Measurements from ENCODE around the gene LPCAT2. TPM values are rescaled to one million over a fixed set of nuclear protein-coding genes. Genes with fewer than 3 reads are reported as not detected.

The LPCAT2 gene
- total RNA-seq, 2 donors from 2014 or later = 3.3 to 9.1 TPM

DNA sequence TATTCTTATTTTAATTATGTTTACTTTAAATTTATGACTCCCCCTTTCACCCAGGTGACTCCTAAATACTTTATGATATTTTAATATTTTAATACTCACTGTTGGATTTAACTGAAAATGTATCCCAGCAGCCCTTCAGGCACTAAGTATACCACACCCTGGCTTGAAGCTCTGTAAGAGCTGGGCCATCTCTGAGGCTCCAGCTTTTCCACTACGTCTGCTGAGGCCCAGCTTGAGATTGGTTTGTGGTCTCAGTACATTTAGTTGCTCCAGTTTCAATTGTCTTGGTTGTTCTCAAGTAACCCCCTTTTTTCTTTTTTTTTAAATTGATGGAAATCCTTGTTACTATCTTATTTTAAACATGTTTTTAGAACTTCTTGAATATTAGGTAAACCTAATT lies 30.6 kb downstream of the LPCAT2 start:
- 42 to 44% methylated on average over 1 of the region's 1 CpG for WGBS, 2 donors
- Histone ChIP-seq H3K4me1 (no peaks in the 10 kb centered on the region), H3K27me3 (no peaks in the 10 kb centered on the region), H3K27ac (peak overlapping the region in 1 of 4 donors; percentile 40), H3K4me3 (no peak overlapping the region), H3K9me3 (no peaks in the 10 kb centered on the region), H3K36me3 (replicated peaks in 1 of 2; ENCODE audit: insufficient read depth in 1 of 2, low read depth in 2 of 2) (no peaks in the 10 kb centered on the region)
- ATAC-seq = no peak
- no peak for DNase-seq
- intact Hi-C loops (cut with DNase I) = no loop called here
- TF ChIP-seq, protein P1, sequence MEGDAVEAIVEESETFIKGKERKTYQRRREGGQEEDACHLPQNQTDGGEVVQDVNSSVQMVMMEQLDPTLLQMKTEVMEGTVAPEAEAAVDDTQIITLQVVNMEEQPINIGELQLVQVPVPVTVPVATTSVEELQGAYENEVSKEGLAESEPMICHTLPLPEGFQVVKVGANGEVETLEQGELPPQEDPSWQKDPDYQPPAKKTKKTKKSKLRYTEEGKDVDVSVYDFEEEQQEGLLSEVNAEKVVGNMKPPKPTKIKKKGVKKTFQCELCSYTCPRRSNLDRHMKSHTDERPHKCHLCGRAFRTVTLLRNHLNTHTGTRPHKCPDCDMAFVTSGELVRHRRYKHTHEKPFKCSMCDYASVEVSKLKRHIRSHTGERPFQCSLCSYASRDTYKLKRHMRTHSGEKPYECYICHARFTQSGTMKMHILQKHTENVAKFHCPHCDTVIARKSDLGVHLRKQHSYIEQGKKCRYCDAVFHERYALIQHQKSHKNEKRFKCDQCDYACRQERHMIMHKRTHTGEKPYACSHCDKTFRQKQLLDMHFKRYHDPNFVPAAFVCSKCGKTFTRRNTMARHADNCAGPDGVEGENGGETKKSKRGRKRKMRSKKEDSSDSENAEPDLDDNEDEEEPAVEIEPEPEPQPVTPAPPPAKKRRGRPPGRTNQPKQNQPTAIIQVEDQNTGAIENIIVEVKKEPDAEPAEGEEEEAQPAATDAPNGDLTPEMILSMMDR (IDR thresholded peaks at IDR 0.05) = no peak
- no peak for TF ChIP-seq POLR2A (IDR thresholded peaks at IDR 0.05)

DNA sequence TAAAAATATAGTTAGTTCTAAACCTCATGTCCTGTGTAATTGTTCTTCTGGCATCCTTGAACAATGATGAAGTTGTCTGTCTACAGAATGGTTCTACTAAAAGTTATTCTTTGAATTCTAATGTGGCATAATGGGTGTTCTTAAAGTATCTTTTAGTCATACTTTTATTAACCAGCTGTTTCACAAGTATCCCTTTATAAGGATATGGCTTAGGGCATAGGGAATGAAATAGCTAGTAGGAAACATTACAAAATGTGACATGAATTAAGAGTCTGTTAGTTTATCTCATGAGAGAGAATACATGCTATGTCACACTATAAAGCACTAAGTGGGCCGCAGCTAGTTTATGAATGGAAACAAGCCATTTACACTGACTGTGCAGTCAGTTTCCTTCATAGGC lies 31.3 kb downstream of the LPCAT2 start:
- intact Hi-C loops (cut with DNase I) = no loop called here
- H3K27me3 ChIP-seq = no peaks in the 10 kb centered on the region
- DNase-seq (no peak), ATAC-seq (no peak)
- H3K4me3 ChIP-seq = no peak overlapping the region
- TF ChIP-seq, protein P1 (IDR thresholded peaks at IDR 0.05) = no peak
- no peak for TF ChIP-seq POLR2A (IDR thresholded peaks at IDR 0.05)
- no peaks in the 10 kb centered on the region for H3K9me3 ChIP-seq
- no peaks in the 10 kb centered on the region for H3K4me1 ChIP-seq
- 90 to 95% methylated on average over 1 of the region's 1 CpG for WGBS, 2 donors
- no peak overlapping the region for H3K27ac ChIP-seq
- no peaks in the 10 kb centered on the region for H3K36me3 ChIP-seq (replicated peaks in 1 of 2; ENCODE audit: insufficient read depth in 1 of 2, low read depth in 2 of 2)

DNA sequence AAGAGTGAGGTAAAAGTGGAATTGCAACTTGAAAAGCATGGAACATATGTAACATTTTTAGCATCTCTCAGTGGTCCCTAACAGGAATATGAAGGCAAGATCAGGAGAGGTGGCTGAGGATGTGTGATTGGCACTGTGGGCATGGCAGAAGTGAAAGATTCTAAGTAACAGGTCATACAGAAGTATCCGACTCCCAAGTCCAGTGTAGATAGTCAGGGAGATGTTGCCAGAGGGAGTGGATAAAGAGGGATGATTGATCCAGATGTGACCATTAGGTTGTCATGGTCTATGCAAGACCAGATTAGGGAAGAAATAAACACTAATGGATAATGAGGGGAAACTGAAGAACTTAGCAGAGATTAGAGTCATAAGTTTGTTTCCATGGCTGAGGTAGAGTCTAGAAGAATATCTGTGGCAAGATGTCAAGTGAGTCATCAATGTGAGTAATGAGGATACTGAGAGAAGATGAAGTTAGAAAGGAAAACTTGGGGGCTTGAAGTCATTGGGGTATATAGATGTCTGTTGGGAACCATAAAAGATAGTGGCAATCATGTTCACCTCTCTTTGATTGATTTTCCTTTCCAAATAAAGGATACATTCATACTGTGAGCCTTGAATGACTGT lies 33.7 kb downstream of the LPCAT2 start:
- Histone ChIP-seq H3K4me3 (no peak overlapping the region), H3K9me3 (no peaks in the 10 kb centered on the region), H3K36me3 (replicated peaks in 1 of 2; ENCODE audit: insufficient read depth in 1 of 2, low read depth in 2 of 2) (no peaks in the 10 kb centered on the region), H3K4me1 (no peaks in the 10 kb centered on the region), H3K27me3 (no peaks in the 10 kb centered on the region), H3K27ac (no peak overlapping the region)
- ATAC-seq (no peak), DNase-seq (no peak)
- TF ChIP-seq, protein P1 (IDR thresholded peaks at IDR 0.05) = no peak
- TF ChIP-seq POLR2A (IDR thresholded peaks at IDR 0.05) = no peak
- intact Hi-C loops (cut with DNase I) = no loop called here
- 83 to 88% methylated on average over 1 of the region's 1 CpG for WGBS, 2 donors

DNA sequence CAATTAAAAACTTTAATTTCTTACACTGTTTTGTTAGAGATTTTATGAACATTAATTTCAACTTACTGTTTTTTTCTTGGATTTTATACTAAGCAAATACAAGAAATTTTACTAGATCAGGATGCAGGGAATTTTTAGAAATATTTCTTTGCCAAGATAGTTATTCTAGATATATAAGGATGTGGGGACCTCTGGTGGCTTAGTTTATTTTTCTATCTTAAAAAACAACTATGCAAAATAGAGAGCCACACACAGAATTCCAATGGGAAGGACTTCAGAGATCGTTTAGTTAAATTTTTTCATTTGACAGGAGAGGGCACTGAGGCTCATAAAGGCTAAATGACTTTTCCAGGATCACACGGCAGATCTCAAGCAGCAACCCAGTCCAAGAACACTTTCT lies 34.6 kb downstream of the LPCAT2 start:
- Histone ChIP-seq H3K36me3 (replicated peaks in 1 of 2; ENCODE audit: insufficient read depth in 1 of 2, low read depth in 2 of 2) (no peaks in the 10 kb centered on the region), H3K4me1 (no peaks in the 10 kb centered on the region), H3K27me3 (no peaks in the 10 kb centered on the region), H3K27ac (no peak overlapping the region), H3K4me3 (no peak overlapping the region), H3K9me3 (no peaks in the 10 kb centered on the region)
- ATAC-seq (no peak), DNase-seq (no peak)
- 9 to 12% methylated on average over 2 of the region's 2 CpGs for WGBS, 2 donors
- intact Hi-C loops (cut with DNase I) = no loop called here
- TF ChIP-seq, protein P1 (IDR thresholded peaks at IDR 0.05) = peak in 6 of 7 experiments; percentile 21 to 60 (median 53)
- TF ChIP-seq POLR2A (IDR thresholded peaks at IDR 0.05) = no peak

DNA sequence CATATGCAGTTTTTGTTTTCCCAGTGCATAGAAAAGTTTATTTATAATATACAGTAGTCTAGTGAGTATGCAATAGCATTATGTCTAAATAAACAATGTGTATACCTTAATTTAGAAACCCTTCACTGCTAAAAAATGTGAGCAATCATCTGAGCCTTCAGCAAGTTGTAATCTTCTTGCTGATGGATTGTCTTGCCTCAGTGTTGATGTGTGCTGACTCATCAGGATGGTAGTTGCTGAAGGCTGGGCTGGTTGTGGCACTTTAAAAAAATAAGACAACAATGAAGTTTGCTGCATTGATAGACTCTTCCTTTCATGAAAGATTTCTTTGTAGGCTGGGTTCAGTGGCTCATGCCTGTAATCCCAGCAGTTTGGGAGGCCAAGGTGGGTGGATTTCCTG lies 43.7 kb downstream of the LPCAT2 start:
- TF ChIP-seq POLR2A (IDR thresholded peaks at IDR 0.05) = no peak

More for the DNA sequence above, 43.7 kb downstream of the LPCAT2 start:
- Histone ChIP-seq H3K4me1 (no peaks in the 10 kb centered on the region), H3K36me3 (replicated peaks in 1 of 2; ENCODE audit: insufficient read depth in 1 of 2, low read depth in 2 of 2) (no peaks in the 10 kb centered on the region), H3K9me3 (no peaks in the 10 kb centered on the region), H3K27me3 (no peaks in the 10 kb centered on the region), H3K4me3 (no peak overlapping the region), H3K27ac (no peak overlapping the region)
- ATAC-seq (no peak), DNase-seq (no peak)
- intact Hi-C loops (cut with DNase I) = no loop called here
